Smooth muscle cell (in vitro differentiated cells): ENCODE measurements around the gene TNFSF11. TPM values are rescaled to one million over a fixed set of nuclear protein-coding genes. Genes with fewer than 3 reads are reported as not detected.
"Not testable (repeated sequence)": the region's sequence is repeated elsewhere in the genome, so short reads cannot be mapped to it uniquely, and the experiment has no call there.

ENCODE experiments used
- DNase-seq: peaks from one replicate; lab custom pipeline; 2025; ENCODE audit not compliant: unreplicated experiment; lab: John Stamatoyannopoulos, UW
- H2AFZ ChIP-seq: fragments of 200-600 bp; sonication (generic); 2 replicates; pipeline ENCODE4 v1.6.0; 2016; ENCODE audit warnings: antibody characterized with exemption, low read depth, mild to moderate bottlenecking
- H3F3A ChIP-seq: fragments of 200-600 bp; sonication (generic); 2 replicates; pipeline ENCODE4 v1.6.0; 2017; ENCODE audit warnings: antibody characterized with exemption, low read depth
- H3K27ac ChIP-seq: fragments of 200-600 bp; sonication (generic); 2 replicates; pipeline ENCODE4 v1.5.1; 2016; ENCODE audit warnings: low read depth, mild to moderate bottlenecking
- H3K27me3 ChIP-seq: fragments of 200-600 bp; sonication (generic); 2 replicates; pipeline ENCODE4 v1.6.1; 2016; ENCODE audit warnings: low read depth, mild to moderate bottlenecking
- H3K36me3 ChIP-seq: fragments of 200-600 bp; sonication (generic); 2 replicates; pipeline ENCODE4 v1.5.1; 2016; ENCODE audit warnings: low read depth
- H3K4me1 ChIP-seq: fragments of 200-600 bp; sonication (generic); 2 replicates; pipeline ENCODE4 v1.5.1; 2016; ENCODE audit warnings: low read depth
- H3K4me2 ChIP-seq: fragments of 200-600 bp; sonication (generic); 2 replicates; pipeline ENCODE4 v1.6.0; 2016; ENCODE audit warnings: mild to moderate bottlenecking
- H3K4me3 ChIP-seq: fragments of 200-600 bp; sonication (generic); 2 replicates; pipeline ENCODE4 v1.5.1; 2016; ENCODE audit warnings: mild to moderate bottlenecking
- H3K79me2 ChIP-seq: fragments of 200-600 bp; sonication (generic); 2 replicates; pipeline ENCODE4 v1.6.0; 2016; ENCODE audit warnings: low read depth, mild to moderate bottlenecking
- H3K9ac ChIP-seq: fragments of 200-600 bp; sonication (generic); 2 replicates; pipeline ENCODE4 v1.6.0; 2016; ENCODE audit warnings: low read depth
- H3K9me3 ChIP-seq: fragments of 200-600 bp; sonication (generic); replicated peaks from 2 replicates; pipeline ENCODE4 v1.5.1; 2016; ENCODE audit warnings: low read depth
- H4K20me1 ChIP-seq: fragments of 200-600 bp; sonication (generic); 2 replicates; pipeline ENCODE4 v1.6.0; 2016; ENCODE audit warnings: low read depth
- WGBS: methylation state at CpG from one replicate; pipeline ENCODE4 v1.1.7; 2016; ENCODE audit warnings: low lambda C conversion rate; 5-methylcytosine and 5-hydroxymethylcytosine counted together
- polyA plus RNA-seq: library from polyadenylated mRNA; unstranded; fragments of >200 nt; fragmentation: Nextera tagmentation; extraction: Ambion mirVana; gene quantifications from 2 replicates; pipeline ENCODE4 v1.2.1, GENCODE V29; 2016
- total RNA-seq: library from RNA; depleted of rRNA; stranded (reverse); fragments of >200 nt; gene quantifications from 2 replicates; pipeline ENCODE4 v1.2.3, GENCODE V29; 2014
- TF ChIP-seq, protein P1 (sequence below): fragments of 200-600 bp; sonication (generic); IDR thresholded peaks from 2 replicates; pipeline ENCODE4 v1.5.1; 2017; ENCODE audit warnings: borderline replicate concordance, mild to moderate bottlenecking, antibody characterized with exemption; ENCODE audit not compliant: insufficient read depth, poor library complexity, severe bottlenecking

The TNFSF11 gene
- total and polyA plus RNA-seq, 2 experiments from 2014 or later: not detected

DNA sequence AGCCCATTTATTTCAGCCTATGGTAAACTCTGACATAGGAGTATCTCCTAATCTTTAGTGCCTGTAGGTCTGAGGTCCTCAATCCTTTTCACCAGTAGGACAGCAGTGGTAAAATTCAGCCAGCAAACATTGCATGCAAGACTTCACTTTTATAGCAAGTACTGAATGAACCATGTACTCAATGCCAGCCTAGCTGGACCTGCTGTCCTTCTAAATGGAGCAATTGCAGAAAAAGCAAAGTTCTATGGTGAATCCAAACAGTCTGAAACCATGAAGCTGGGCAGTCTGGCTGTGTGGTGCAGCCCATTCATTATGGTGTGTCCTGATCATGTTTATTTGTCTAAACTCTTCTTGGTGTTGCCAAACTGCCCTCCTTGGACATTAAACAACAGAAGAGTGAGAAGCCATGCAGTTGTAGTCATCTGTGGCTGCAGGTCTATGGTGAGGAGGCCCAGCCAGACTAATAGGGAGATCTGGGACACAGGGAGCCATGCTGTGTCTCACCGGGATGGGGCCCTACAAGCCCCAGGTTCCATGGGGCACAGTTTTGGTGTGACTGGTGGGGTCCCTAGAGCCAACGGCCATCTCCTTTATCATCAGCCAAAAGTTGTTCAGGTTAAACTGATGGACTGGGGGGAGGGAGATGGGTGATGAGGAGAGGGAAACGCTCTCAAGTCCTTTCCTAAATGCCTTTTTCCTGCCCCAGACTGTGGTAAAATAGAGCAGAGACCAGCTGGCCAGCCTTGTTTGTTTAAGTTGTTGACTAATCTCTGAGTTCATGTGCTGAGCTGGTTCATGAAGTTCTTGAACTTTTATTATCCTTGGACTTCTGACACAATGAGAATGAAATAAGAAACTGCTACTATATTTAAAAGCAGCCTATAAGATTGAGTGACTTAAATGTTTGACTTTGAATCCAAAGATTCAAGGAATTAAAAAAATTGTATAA, 20.6 kb upstream of the TNFSF11 start:
- Histone ChIP-seq H3K9me3 (no peaks in the 10 kb centered on the region), H3K9ac (no peak overlapping the region), H4K20me1 (no peaks in the 10 kb centered on the region), H3K27ac (no peak overlapping the region), H3K27me3 (no peaks in the 10 kb centered on the region), H3K36me3 (no peaks in the 10 kb centered on the region), H3F3A (no peaks in the 10 kb centered on the region), H3K4me1 (no peaks in the 10 kb centered on the region), H2AFZ (no peak overlapping the region), H3K79me2 (no peaks in the 10 kb centered on the region), H3K4me3 (no peak overlapping the region), H3K4me2 (no peak overlapping the region)
- TF ChIP-seq, protein P1, sequence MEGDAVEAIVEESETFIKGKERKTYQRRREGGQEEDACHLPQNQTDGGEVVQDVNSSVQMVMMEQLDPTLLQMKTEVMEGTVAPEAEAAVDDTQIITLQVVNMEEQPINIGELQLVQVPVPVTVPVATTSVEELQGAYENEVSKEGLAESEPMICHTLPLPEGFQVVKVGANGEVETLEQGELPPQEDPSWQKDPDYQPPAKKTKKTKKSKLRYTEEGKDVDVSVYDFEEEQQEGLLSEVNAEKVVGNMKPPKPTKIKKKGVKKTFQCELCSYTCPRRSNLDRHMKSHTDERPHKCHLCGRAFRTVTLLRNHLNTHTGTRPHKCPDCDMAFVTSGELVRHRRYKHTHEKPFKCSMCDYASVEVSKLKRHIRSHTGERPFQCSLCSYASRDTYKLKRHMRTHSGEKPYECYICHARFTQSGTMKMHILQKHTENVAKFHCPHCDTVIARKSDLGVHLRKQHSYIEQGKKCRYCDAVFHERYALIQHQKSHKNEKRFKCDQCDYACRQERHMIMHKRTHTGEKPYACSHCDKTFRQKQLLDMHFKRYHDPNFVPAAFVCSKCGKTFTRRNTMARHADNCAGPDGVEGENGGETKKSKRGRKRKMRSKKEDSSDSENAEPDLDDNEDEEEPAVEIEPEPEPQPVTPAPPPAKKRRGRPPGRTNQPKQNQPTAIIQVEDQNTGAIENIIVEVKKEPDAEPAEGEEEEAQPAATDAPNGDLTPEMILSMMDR: no peak
- WGBS: 90% methylated on average over 3 of the region's 3 CpGs
- DNase-seq: no peak

DNA sequence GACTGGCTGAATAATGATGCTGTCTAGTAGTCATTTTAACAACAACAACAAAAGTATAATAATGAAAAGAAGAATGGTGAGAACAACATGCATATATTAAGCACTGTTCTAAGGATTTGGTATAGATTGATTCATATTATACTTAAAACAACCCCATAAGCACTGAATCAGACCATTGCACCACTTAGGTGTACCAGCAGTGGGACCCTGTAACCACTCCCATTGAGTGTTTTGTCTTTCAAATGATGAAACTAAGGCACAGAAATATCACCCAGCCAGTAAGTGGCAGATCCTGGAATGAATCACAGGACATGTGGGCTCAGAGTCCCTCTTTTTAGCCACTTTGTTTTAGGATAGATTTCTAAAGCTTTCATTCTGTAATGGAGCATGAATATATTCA, 14.9 kb upstream of the TNFSF11 start:
- Histone ChIP-seq H3K4me3 (no peak overlapping the region), H3K79me2 (no peaks in the 10 kb centered on the region), H3K27me3 (no peaks in the 10 kb centered on the region), H3K4me2 (no peak overlapping the region), H3F3A (no peaks in the 10 kb centered on the region), H3K9ac (no peak overlapping the region), H2AFZ (no peak overlapping the region), H3K9me3 (no peaks in the 10 kb centered on the region), H3K36me3 (no peaks in the 10 kb centered on the region), H3K4me1 (no peaks in the 10 kb centered on the region), H4K20me1 (no peaks in the 10 kb centered on the region), H3K27ac (no peak overlapping the region)
- DNase-seq: no peak
- TF ChIP-seq, protein P1: no peak

DNA sequence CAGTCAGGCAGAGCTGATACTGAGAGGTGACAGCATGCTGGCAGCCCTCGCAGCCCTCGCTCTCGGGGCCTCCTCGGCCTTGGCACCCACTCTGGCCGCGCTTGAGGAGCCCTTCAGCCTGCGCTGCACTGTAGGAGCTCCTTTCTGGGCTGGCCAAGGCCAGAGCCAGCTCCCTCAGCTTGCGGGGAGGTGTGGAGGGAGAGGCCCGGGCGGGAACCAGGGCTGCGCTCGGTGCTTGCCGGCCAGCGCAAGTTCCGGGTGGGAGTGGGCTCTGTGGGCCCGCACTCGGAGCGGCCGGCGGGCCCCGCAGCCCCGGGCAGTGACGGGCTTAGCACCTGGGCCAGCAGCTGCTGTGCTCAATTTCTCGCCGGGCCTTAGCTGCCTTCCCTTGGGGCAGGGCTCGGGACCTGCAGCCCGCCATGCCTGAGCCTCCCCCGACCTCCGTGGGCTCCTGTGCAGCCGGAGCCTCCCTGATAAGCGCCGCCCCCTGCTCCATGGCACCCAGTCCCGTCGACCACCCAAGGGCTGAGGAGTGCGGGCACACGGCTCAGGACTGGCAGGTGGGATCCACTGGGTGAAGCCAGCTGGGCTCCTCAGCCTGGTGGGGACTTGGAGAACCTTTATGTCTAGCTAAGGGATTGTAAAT, 14.3 kb upstream of the TNFSF11 start:
- not testable (repeated sequence) for H3K9me3 ChIP-seq, DNase-seq, H3K27ac ChIP-seq, H3K4me2 ChIP-seq, H2AFZ ChIP-seq, H3K79me2 ChIP-seq, H3F3A ChIP-seq, H3K4me1 ChIP-seq, H3K27me3 ChIP-seq, H3K4me3 ChIP-seq, H3K9ac ChIP-seq, H4K20me1 ChIP-seq, H3K36me3 ChIP-seq
- 97% methylated on average over 31 of the region's 36 CpGs for WGBS

DNA sequence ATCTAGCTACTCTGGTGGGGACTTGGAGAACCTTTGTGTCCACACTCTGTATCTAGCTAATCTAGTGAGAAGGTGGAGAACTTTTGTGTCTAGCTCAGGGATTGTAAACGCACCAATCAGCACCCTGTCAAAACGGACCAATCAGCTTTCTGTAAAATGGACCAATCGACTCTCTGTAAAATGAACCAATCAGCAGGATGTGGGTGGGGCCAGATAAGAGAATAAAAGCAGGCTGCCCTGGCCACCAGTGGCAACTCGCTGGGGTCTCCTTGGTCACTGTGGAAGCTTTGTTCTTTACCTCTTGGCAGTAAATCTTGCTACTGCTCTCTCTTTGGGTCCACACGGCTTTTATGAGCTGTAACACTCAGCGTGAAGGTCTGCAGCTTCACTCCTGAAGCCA, 13.6 kb upstream of the TNFSF11 start:
- WGBS: 80% methylated on average over 6 of the region's 6 CpGs

More for the DNA sequence above, 13.6 kb upstream of the TNFSF11 start:
- H3K27me3 ChIP-seq, H3K9me3 ChIP-seq, H3K79me2 ChIP-seq, H3K36me3 ChIP-seq, H3K4me2 ChIP-seq, H3K4me1 ChIP-seq, H3F3A ChIP-seq, H3K4me3 ChIP-seq, H4K20me1 ChIP-seq, H2AFZ ChIP-seq, H3K9ac ChIP-seq, H3K27ac ChIP-seq, DNase-seq: not testable (repeated sequence)
